Forelimb muscle (tissue), 1 donor: Measurements from ENCODE around the gene TNK1. TPM values are rescaled to one million over a fixed set of nuclear protein-coding genes. Genes with fewer than 3 reads are reported as not detected.

ENCODE experiments used
- DNase-seq: peaks from one replicate; pipeline ENCODE4 v3.0.0-alpha.2; 2013; ENCODE audit warnings: low read depth
- polyA plus RNA-seq: library from polyadenylated mRNA; unstranded; fragments of 120-200 nt; gene quantifications from one replicate; pipeline ENCODE4 v1.2.1, GENCODE V29; 2013; ENCODE audit not compliant: insufficient read length

TNK1 gene
- polyA plus RNA-seq, 1 donor = 0.71 TPM

- DNase-seq = no peak
Measured at GRCh38 chr17:7391307-7391706, 10.4 kb downstream of the TNK1 start.

- DNase-seq = no peak
Measured at GRCh38 chr17:7392696-7393612, 12.1 kb downstream of the TNK1 start.

GRCh38 chr17:7393613-7394451 is 12.9 kb downstream of the TNK1 start:
- DNase-seq = no peak

GRCh38 chr17:7394452-7395191 is 13.7 kb downstream of the TNK1 start, which contains the start of gene PLSCR3:
PLSCR3 (minus strand) TSS chr17:7394525; CDS start chr17:7394110, 415 bp downstream.
- DNase-seq = peak; percentile 60

GRCh38 chr17:7396147-7396546 is 15.3 kb downstream of the TNK1 start:
- DNase-seq = no peak

- DNase-seq = no peak
Measured at GRCh38 chr17:7398612-7399011, 17.7 kb downstream of the TNK1 start.

GRCh38 chr17:7403043-7403726 is 22.3 kb downstream of the TNK1 start:
- DNase-seq = no peak

GRCh38 chr17:7403727-7403976 is 22.8 kb downstream of the TNK1 start:
- DNase-seq = no peak

- peak; percentile 97 for DNase-seq
Measured at GRCh38 chr17:7403977-7404736, 23.3 kb downstream of the TNK1 start, which contains the start of gene TMEM256. TMEM256 (minus strand) TSS chr17:7404097; CDS start chr17:7404084, 13 bp downstream.

GRCh38 chr17:7404737-7405349 is 24.0 kb downstream of the TNK1 start:
- no peak for DNase-seq

GRCh38 chr17:7405350-7406234 is 24.7 kb downstream of the TNK1 start:
- DNase-seq = no peak

- DNase-seq = no peak
Measured at GRCh38 chr17:7406235-7406825, 25.4 kb downstream of the TNK1 start.

GRCh38 chr17:7407082-7407481 is 26.2 kb downstream of the TNK1 start:
- no peak for DNase-seq

GRCh38 chr17:7407485-7408251 is 26.8 kb downstream of the TNK1 start, which contains the start of gene NLGN2:
NLGN2 (plus strand) TSS chr17:7407845; CDS start chr17:7408256, 411 bp downstream.
- no peak for DNase-seq

GRCh38 chr17:7408252-7408727 is 27.4 kb downstream of the TNK1 start:
- no peak for DNase-seq

GRCh38 chr17:7408863-7409262 is 28.0 kb downstream of the TNK1 start:
- DNase-seq = no peak

GRCh38 chr17:7409716-7410115 is 28.8 kb downstream of the TNK1 start:
- DNase-seq = no peak
